HepG2 (cell line): Measurements from ENCODE around the gene RNU4-1. TPM values are rescaled to one million over a fixed set of nuclear protein-coding genes. Genes with fewer than 3 reads are reported as not detected.
A peak's percentile ranks its signal among the peaks of the same experiment; 100 is the strongest.

Experiments used
- ATM ChIP-seq: fragments of 450-650 bp; IDR thresholded peaks from 2 replicates; pipeline ENCODE4 v1.7.1; 2017; ENCODE audit warnings: mild to moderate bottlenecking, borderline replicate concordance
- CBFB ChIP-seq: sonication (generic); formaldehyde crosslinking; IDR thresholded peaks from 2 replicates; pipeline ENCODE4 v1.4.0; 2020; ENCODE audit warnings: missing genetic modification reagents
- ERF ChIP-seq: IDR thresholded peaks from 2 replicates; pipeline ENCODE4 v1.6.1; 2018; ENCODE audit warnings: missing biosample characterization, missing genetic modification reagents
- KLF15 ChIP-seq: sonication (generic); formaldehyde crosslinking; IDR thresholded peaks from 2 replicates; pipeline ENCODE4 v1.8.1; 2023; ENCODE audit warnings: borderline replicate concordance, mild to moderate bottlenecking, inconsistent platforms, missing genetic modification reagents, mixed read lengths
- NAIF1 ChIP-seq: sonication (generic); formaldehyde crosslinking; IDR thresholded peaks from 2 replicates; pipeline ENCODE4 v1.5.0; 2020; ENCODE audit warnings: mild to moderate bottlenecking, missing genetic modification reagents, borderline replicate concordance
- SALL2 ChIP-seq: sonication (generic); formaldehyde crosslinking; IDR thresholded peaks from 2 replicates; pipeline ENCODE4 v1.8.1; 2023; ENCODE audit warnings: mild to moderate bottlenecking, missing genetic modification reagents, inconsistent platforms
- TBP ChIP-seq: sonication (generic); formaldehyde crosslinking; IDR thresholded peaks from 2 replicates; pipeline ENCODE4 v1.5.0; 2020; ENCODE audit warnings: missing genetic modification reagents
- ZNF136 ChIP-seq: sonication (generic); formaldehyde crosslinking; IDR thresholded peaks from 2 replicates; pipeline ENCODE4 v1.8.1; 2022; ENCODE audit warnings: low read depth, mild to moderate bottlenecking, moderate library complexity, missing genetic modification reagents
- ZNF496 ChIP-seq: sonication (generic); formaldehyde crosslinking; IDR thresholded peaks from 2 replicates; pipeline ENCODE4 v1.8.1; 2023; ENCODE audit warnings: mild to moderate bottlenecking, moderate library complexity, missing genetic modification reagents; ENCODE audit not compliant: insufficient replicate concordance
- ZNF598 ChIP-seq: sonication (generic); formaldehyde crosslinking; IDR thresholded peaks from 2 replicates; pipeline ENCODE4 v1.5.1; 2020; ENCODE audit warnings: mild to moderate bottlenecking, missing genetic modification reagents, borderline replicate concordance
- ZNF761 ChIP-seq: sonication (generic); formaldehyde crosslinking; conservative IDR thresholded peaks from 2 replicates; pipeline ENCODE4 v1.4.0; 2020; ENCODE audit warnings: mild to moderate bottlenecking, missing genetic modification reagents
- polyA plus RNA-seq, 8 experiments: library from polyadenylated mRNA; depleted of rRNA in 3 of 8; stranded (reverse) in 7 of 8; unstranded in 1 of 8; fragments of >200 nt; fragmentation: Illumina TruSeq in 4 of 8; extraction: Trizol in 4 of 8; gene quantifications; 2 replicates each; pipeline versions ENCODE4 v1.2.1 to v1.2.3, GENCODE V29; 2011 to 2016; ENCODE audit warnings: low read depth in 4 of 8, missing spikeins in 1 of 8, mixed read lengths in 1 of 8; ENCODE audit not compliant: insufficient read depth in 1 of 8
- total RNA-seq, 5 experiments: library from RNA; depleted of rRNA; stranded (reverse); fragments of >200 nt; fragmentation: Illumina TruSeq; extraction: Trizol; gene quantifications; 2 replicates each; pipeline ENCODE4 v1.2.3, GENCODE V29; 2016; ENCODE audit warnings: low read depth in 1 of 5
- TF ChIP-seq, protein P1 (sequence below): sonication (generic); formaldehyde crosslinking; IDR thresholded peaks from 2 replicates; pipeline ENCODE4 v1.5.0; 2020; ENCODE audit warnings: mild to moderate bottlenecking, missing genetic modification reagents
- TF ChIP-seq, protein P2 (sequence below), 2 experiments: sonication (generic) in 1 of 2; formaldehyde crosslinking in 1 of 2; IDR thresholded peaks; 2 replicates each; pipeline versions ENCODE4 v1.6.1 to v1.9.0; 2014 to 2022; ENCODE audit warnings: antibody characterized with exemption in 1 of 2, borderline replicate concordance in 1 of 2, inconsistent platforms in 1 of 2, low read depth in 1 of 2, missing genetic modification reagents in 1 of 2

Gene RNU4-1
- total and polyA plus RNA-seq, 2 of the 13 experiments (the other 11 are each of a cell fraction or from before 2014, with no cell fraction given): 7,407 TPM; not detected in 1

DNA sequence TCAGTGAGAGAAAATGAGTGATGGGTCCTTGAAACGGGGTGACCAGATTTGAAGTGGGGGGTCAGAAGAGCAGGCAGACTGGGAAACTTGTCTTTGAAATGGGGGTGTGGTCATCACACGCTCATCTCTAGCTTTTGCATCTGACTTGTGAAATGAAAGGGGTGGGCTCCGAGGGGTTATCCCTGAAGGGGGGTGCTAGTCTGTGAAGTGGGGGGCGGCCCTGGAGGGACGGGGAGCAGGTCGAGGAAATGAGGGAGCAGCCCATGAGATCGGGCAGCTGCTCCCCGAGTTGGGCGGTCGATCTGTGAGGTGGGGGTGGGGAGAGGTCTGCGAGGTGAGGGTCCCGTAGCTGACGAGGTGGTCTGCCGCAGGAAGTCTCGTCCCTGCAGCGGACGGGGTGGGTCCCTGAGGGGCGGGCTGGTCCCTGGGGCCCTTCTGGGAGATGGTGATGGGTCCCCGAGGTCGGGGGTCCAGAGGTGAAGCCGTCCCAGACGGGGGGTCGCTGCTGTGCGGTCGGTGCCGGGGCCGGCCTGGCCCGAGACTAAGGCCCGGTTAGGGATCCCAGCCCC, 28.0 kb downstream of the RNU4-1 start (continued):
- TF ChIP-seq NAIF1 (0 out of 2 replicates have a peak, but pooled peaks have one; percentile 26), KLF15 (CRISPR knock-in tag) (no peak), CBFB (0 out of 2 replicates have a peak, but pooled peaks have one; percentile 6), ATM (no peak), ERF (CRISPR knock-in tag) (no peak), ZNF136 (no peak), ZNF496 (CRISPR knock-in tag) (no peak), TBP (CRISPR knock-in tag) (no peak), SALL2 (0 out of 2 replicates have a peak, but pooled peaks have one; percentile 6), ZNF598 (CRISPR knock-in tag) (no peak), ZNF761 (CRISPR knock-in tag) (no peak)
- TF ChIP-seq, protein P1, sequence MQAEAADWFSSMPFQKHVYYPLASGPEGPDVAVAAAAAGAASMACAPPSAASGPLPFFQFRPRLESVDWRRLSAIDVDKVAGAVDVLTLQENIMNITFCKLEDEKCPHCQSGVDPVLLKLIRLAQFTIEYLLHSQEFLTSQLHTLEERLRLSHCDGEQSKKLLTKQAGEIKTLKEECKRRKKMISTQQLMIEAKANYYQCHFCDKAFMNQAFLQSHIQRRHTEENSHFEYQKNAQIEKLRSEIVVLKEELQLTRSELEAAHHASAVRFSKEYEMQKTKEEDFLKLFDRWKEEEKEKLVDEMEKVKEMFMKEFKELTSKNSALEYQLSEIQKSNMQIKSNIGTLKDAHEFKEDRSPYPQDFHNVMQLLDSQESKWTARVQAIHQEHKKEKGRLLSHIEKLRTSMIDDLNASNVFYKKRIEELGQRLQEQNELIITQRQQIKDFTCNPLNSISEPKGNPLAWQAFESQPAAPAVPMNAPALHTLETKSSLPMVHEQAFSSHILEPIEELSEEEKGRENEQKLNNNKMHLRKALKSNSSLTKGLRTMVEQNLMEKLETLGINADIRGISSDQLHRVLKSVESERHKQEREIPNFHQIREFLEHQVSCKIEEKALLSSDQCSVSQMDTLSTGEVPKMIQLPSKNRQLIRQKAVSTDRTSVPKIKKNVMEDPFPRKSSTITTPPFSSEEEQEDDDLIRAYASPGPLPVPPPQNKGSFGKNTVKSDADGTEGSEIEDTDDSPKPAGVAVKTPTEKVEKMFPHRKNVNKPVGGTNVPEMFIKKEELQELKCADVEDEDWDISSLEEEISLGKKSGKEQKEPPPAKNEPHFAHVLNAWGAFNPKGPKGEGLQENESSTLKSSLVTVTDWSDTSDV: 0 out of 2 replicates have a peak, but pooled peaks have one; percentile 57
- TF ChIP-seq, protein P2, sequence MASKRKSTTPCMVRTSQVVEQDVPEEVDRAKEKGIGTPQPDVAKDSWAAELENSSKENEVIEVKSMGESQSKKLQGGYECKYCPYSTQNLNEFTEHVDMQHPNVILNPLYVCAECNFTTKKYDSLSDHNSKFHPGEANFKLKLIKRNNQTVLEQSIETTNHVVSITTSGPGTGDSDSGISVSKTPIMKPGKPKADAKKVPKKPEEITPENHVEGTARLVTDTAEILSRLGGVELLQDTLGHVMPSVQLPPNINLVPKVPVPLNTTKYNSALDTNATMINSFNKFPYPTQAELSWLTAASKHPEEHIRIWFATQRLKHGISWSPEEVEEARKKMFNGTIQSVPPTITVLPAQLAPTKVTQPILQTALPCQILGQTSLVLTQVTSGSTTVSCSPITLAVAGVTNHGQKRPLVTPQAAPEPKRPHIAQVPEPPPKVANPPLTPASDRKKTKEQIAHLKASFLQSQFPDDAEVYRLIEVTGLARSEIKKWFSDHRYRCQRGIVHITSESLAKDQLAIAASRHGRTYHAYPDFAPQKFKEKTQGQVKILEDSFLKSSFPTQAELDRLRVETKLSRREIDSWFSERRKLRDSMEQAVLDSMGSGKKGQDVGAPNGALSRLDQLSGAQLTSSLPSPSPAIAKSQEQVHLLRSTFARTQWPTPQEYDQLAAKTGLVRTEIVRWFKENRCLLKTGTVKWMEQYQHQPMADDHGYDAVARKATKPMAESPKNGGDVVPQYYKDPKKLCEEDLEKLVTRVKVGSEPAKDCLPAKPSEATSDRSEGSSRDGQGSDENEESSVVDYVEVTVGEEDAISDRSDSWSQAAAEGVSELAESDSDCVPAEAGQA (IDR thresholded peaks at IDR 0.05; ENCODE audit: low read depth): no peak
- TF ChIP-seq, protein P2 (CRISPR knock-in tag; IDR thresholded peaks at IDR 0.05; ENCODE audit: borderline replicate concordance): no peak
- TF ChIP-seq, all 625 proteins: peak for 10
